A549 (cell line): ENCODE measurements around the gene RAB11B. TPM values are rescaled to one million over a fixed set of nuclear protein-coding genes. Genes with fewer than 3 reads are reported as not detected.

ENCODE experiments used
- ATAC-seq, 2 experiments: fragments of 200-7000 bp in 1 of 2; fragments of >200 bp in 1 of 2; cut with Nextera tagmentation in 1 of 2; cut with Tn5 transposase in 1 of 2; 3 replicates each; pipeline versions ENCODE4 v1.8.0 to v1.9.1; 2018 to 2020; ENCODE audit warnings: mild to moderate bottlenecking in 1 of 2, moderate library complexity in 1 of 2
- CTCF ChIA-PET: fragments of 300-600 bp; sonication (Branson Sonifier 250); formaldehyde crosslinking; extraction: SDS; loops from one replicate; lab custom pipeline; 2021; ENCODE audit warnings: antibody characterized with exemption, inconsistent platforms; lab: Yijun Ruan, JAX
- POLR2A ChIA-PET: fragments of 350-600 bp; formaldehyde crosslinking; extraction: SDS; loops from one replicate; lab custom pipeline; 2021; ENCODE audit warnings: antibody characterized with exemption, inconsistent platforms; lab: Yijun Ruan, JAX
- DNase-seq, 2 experiments: peaks; one replicate each; pipeline versions ENCODE4 v3.0.0 to v3.0.0-alpha.2; 2011 to 2016; ENCODE audit warnings: low read depth in 1 of 2, low spot score in 1 of 2
- FAIRE-seq: peaks from 2 replicates; lab custom pipeline; 2011; peaks lifted over from hg19 to GRCh38; lab: Jason Lieb, UNC
- H3K27ac ChIP-seq, 2 experiments: fragments of >200 bp; sonication (Bioruptor Twin); formaldehyde crosslinking; 3 replicates each; pipeline ENCODE4 v1.5.1; 2016 to 2017
- H3K4me1 ChIP-seq: fragments of >200 bp; sonication (Bioruptor Twin); formaldehyde crosslinking; 3 replicates; pipeline ENCODE4 v1.6.1; 2016
- H3K4me2 ChIP-seq: fragments of >200 bp; sonication (Bioruptor Twin); formaldehyde crosslinking; 3 replicates; pipeline ENCODE4 v1.6.1; 2016
- H3K4me3 ChIP-seq: fragments of >200 bp; sonication (Bioruptor Twin); formaldehyde crosslinking; 3 replicates; pipeline ENCODE4 v1.5.1; 2016
- H3K9me3 ChIP-seq: fragments of >200 bp; sonication (Bioruptor Twin); formaldehyde crosslinking; 3 replicates; pipeline ENCODE4 v1.6.1; 2016
- ATOH8 ChIP-seq: fragments of 250-450 bp; sonication (Bioruptor Pico); IDR thresholded peaks from 2 replicates; pipeline ENCODE4 v1.5.0; 2020; ENCODE audit warnings: low read depth, mild to moderate bottlenecking, moderate library complexity
- BCL3 ChIP-seq: fragments of >200 bp; sonication (Bioruptor Twin); formaldehyde crosslinking; IDR thresholded peaks from 3 replicates; pipeline ENCODE4 v1.6.1; 2016
- CBX8 ChIP-seq: fragments of 200-600 bp; sonication (generic); IDR thresholded peaks from 2 replicates; pipeline ENCODE4 v1.6.1; 2016
- CEBPB ChIP-seq, 2 experiments: fragments of >200 bp in 1 of 2; sonication (Bioruptor Twin) in 1 of 2; formaldehyde crosslinking in 1 of 2; IDR thresholded peaks; 2 replicates each; pipeline ENCODE4 v1.6.1; 2012 to 2016
- CTCF ChIP-seq: fragments of >200 bp; sonication (Bioruptor Twin); formaldehyde crosslinking; IDR thresholded peaks from 3 replicates; pipeline ENCODE4 v1.5.1; 2016
- E2F6 ChIP-seq: IDR thresholded peaks from 2 replicates; pipeline ENCODE4 v1.6.1; 2012; ENCODE audit warnings: low read depth, borderline replicate concordance
- ESRRA ChIP-seq: fragments of 150-350 bp; IDR thresholded peaks from 2 replicates; pipeline ENCODE4 v1.6.1; 2014; ENCODE audit warnings: mild to moderate bottlenecking, low read length, borderline replicate concordance
- FOSL2 ChIP-seq, 2 experiments: fragments of 450-650 bp in 1 of 2; fragments of >200 bp in 1 of 2; sonication (Bioruptor Twin) in 1 of 2; formaldehyde crosslinking; IDR thresholded peaks; 2 replicates each; pipeline versions ENCODE4 v1.5.0 to v1.6.1; 2016 to 2020; ENCODE audit warnings: mild to moderate bottlenecking in 1 of 2, moderate library complexity in 1 of 2
- HOXA7 ChIP-seq: fragments of 250-450 bp; sonication (Bioruptor Pico); IDR thresholded peaks from 2 replicates; pipeline ENCODE4 v1.5.0; 2020; ENCODE audit warnings: mild to moderate bottlenecking, moderate library complexity
- JUN ChIP-seq, 2 experiments: fragments of >200 bp; sonication (Bioruptor Twin); formaldehyde crosslinking; IDR thresholded peaks; 2 replicates in 1 of 2; 3 replicates in 1 of 2; pipeline ENCODE4 v1.6.1; 2016 to 2017
- JUNB ChIP-seq: fragments of >200 bp; sonication (Bioruptor Twin); formaldehyde crosslinking; IDR thresholded peaks from 2 replicates; pipeline ENCODE4 v1.6.1; 2016
- KDM1A ChIP-seq: fragments of 200-600 bp; sonication (generic); IDR thresholded peaks from 2 replicates; pipeline ENCODE4 v1.6.1; 2016; ENCODE audit warnings: low read depth, mild to moderate bottlenecking
- KDM5A ChIP-seq: fragments of 200-600 bp; sonication (generic); IDR thresholded peaks from 2 replicates; pipeline ENCODE4 v1.6.1; 2016; ENCODE audit warnings: antibody characterized with exemption, mild to moderate bottlenecking
- MAZ ChIP-seq: fragments of 150-350 bp; IDR thresholded peaks from 2 replicates; pipeline ENCODE4 v1.6.1; 2014; ENCODE audit warnings: antibody characterized with exemption, low read depth, low read length, borderline replicate concordance
- NPAS2 ChIP-seq: fragments of 250-450 bp; sonication (Bioruptor Pico); IDR thresholded peaks from 2 replicates; pipeline ENCODE4 v1.8.0; 2022; ENCODE audit warnings: mild to moderate bottlenecking, moderate library complexity, borderline replicate concordance
- POLR2AphosphoS2 ChIP-seq: conservative IDR thresholded peaks from 2 replicates; pipeline ENCODE4 v1.6.1; 2012; ENCODE audit warnings: low read length, improper control_type of control experiment, inconsistent platforms
- RAD21 ChIP-seq, 2 experiments: fragments of >200 bp in 1 of 2; sonication (Bioruptor Twin) in 1 of 2; formaldehyde crosslinking in 1 of 2; IDR thresholded peaks in 1 of 2; conservative IDR thresholded peaks in 1 of 2; 2 replicates in 1 of 2; 3 replicates in 1 of 2; pipeline ENCODE4 v1.6.1; 2012 to 2018; ENCODE audit warnings: inconsistent platforms in 1 of 2
- REST ChIP-seq: fragments of 200-600 bp; sonication (generic); IDR thresholded peaks from 2 replicates; pipeline ENCODE4 v1.6.1; 2016; ENCODE audit warnings: antibody characterized with exemption, mild to moderate bottlenecking, moderate library complexity
- RNF2 ChIP-seq: fragments of 200-600 bp; sonication (generic); IDR thresholded peaks from 2 replicates; pipeline ENCODE4 v1.6.1; 2016; ENCODE audit warnings: low read depth, mild to moderate bottlenecking, antibody characterized with exemption, moderate library complexity, borderline replicate concordance
- SREBF2 ChIP-seq: fragments of 450-650 bp; IDR thresholded peaks from 2 replicates; pipeline ENCODE4 v1.6.1; 2014; ENCODE audit warnings: mild to moderate bottlenecking, moderate library complexity
- ZNF302 ChIP-seq: fragments of 250-450 bp; sonication (Bioruptor Pico); IDR thresholded peaks from 2 replicates; pipeline ENCODE4 v1.9.0; 2021; ENCODE audit warnings: inconsistent platforms, mild to moderate bottlenecking, moderate library complexity
- ZSCAN20 ChIP-seq: fragments of 250-450 bp; sonication (Bioruptor Pico); IDR thresholded peaks from 2 replicates; pipeline ENCODE4 v1.8.0; 2022; ENCODE audit warnings: mild to moderate bottlenecking, moderate library complexity
- WGBS: methylation state at CpG from one replicate; pipeline ENCODE4 v1.1.6; 2017; ENCODE audit errors: missing lambda C conversion rate; 5-methylcytosine and 5-hydroxymethylcytosine counted together
- polyA plus RNA-seq, 4 experiments: library from polyadenylated mRNA; depleted of rRNA in 3 of 4; stranded (reverse); fragments of >200 nt; fragmentation: RNase III in 1 of 4; extraction: RNeasy Plus Mini Kit Qiagen cat#74134 plus additional on column Dnase treatment in 1 of 4; gene quantifications; 2 replicates in 3 of 4; 3 replicates in 1 of 4; pipeline ENCODE4 v1.2.3, GENCODE V29; 2011 to 2017

Gene RAB11B
- polyA plus RNA-seq, 2 of the 4 experiments (the other 2 are of a cell fraction) = 22.3 to 93.7 TPM

GRCh38 chr19:8363803-8364771, 26.1 kb upstream of the RAB11B start, which contains the start of gene ANGPTL4 (continued):
- 0 out of 2 replicates have a peak, but pooled peaks have one; percentile 12 for TF ChIP-seq REST
- no peak for TF ChIP-seq MAZ
- no peak for TF ChIP-seq KDM5A
- TF ChIP-seq RAD21 (conservative IDR thresholded peaks at IDR 0.05 in 1 of 2, IDR thresholded peaks at IDR 0.05 in 1 of 2) = no peak; a peak in 1 of 5 replicates
- TF ChIP-seq E2F6 = no peak
- TF ChIP-seq CEBPB (IDR thresholded peaks at IDR 0.05) = no peak

GRCh38 chr19:8366121-8366581, 24.0 kb upstream of the RAB11B start:
- Histone ChIP-seq H3K27ac (peak overlapping the region in 1 of 2 experiments; percentile 79; a peak in 2 of 6 replicates), H3K4me3 (no peak overlapping the region; the same call in 2 of the 3 replicates), H3K4me1 (peaks cover 54% of the 10 kb centered on the region), H3K9me3 (no peaks in the 10 kb centered on the region), H3K4me2 (peak overlapping the region; percentile 85; the same call in 1 of the 3 replicates)
- WGBS = 91% methylated on average over 6 of the region's 11 CpGs
- CTCF ChIA-PET = interaction anchor here (1.2 to 6.2 kb wide), 3 partner anchors 13 to 31 kb away, joined by 3 to 50 read pairs (median 8); no protein-coding TSS in a partner anchor
- DNase-seq (no peak), FAIRE-seq (no peak), ATAC-seq (no peak)
- no peak for TF ChIP-seq JUNB
- TF ChIP-seq CEBPB (IDR thresholded peaks at IDR 0.05) = no peak
- no peak for TF ChIP-seq CBX8
- no peak for TF ChIP-seq ATOH8 (CRISPR knock-in tag)
- no peak for TF ChIP-seq POLR2AphosphoS2
- no peak for TF ChIP-seq BCL3
- TF ChIP-seq SREBF2 = no peak
- TF ChIP-seq ZNF302 (CRISPR knock-in tag) = no peak
- TF ChIP-seq ZSCAN20 (CRISPR knock-in tag) = no peak
- TF ChIP-seq NPAS2 (CRISPR knock-in tag) = no peak
- TF ChIP-seq RNF2 = no peak
- TF ChIP-seq RAD21 (conservative IDR thresholded peaks at IDR 0.05 in 1 of 2, IDR thresholded peaks at IDR 0.05 in 1 of 2) = no peak
- no peak for TF ChIP-seq HOXA7 (CRISPR knock-in tag)
- TF ChIP-seq ESRRA = no peak
- no peak for TF ChIP-seq KDM1A
- TF ChIP-seq CTCF = no peak
- no peak for TF ChIP-seq JUN (IDR thresholded peaks at IDR 0.05)
- no peak for TF ChIP-seq FOSL2 (IDR thresholded peaks at IDR 0.05)
- no peak for TF ChIP-seq FOSL2 (CRISPR knock-in tag; IDR thresholded peaks at IDR 0.05)
- POLR2A ChIA-PET = interaction anchor here (0.6 to 1.1 kb wide), 2 partner anchors 11 to 58 kb away, joined by 3 read pairs; no protein-coding TSS in a partner anchor
